Measurements from ENCODE around the gene ADAMTSL3.
"Not testable (repeated sequence)": the region's sequence is repeated elsewhere in the genome, so short reads cannot be mapped to it uniquely, and the experiment has no call there.

ADAMTSL3 gene

DNA sequence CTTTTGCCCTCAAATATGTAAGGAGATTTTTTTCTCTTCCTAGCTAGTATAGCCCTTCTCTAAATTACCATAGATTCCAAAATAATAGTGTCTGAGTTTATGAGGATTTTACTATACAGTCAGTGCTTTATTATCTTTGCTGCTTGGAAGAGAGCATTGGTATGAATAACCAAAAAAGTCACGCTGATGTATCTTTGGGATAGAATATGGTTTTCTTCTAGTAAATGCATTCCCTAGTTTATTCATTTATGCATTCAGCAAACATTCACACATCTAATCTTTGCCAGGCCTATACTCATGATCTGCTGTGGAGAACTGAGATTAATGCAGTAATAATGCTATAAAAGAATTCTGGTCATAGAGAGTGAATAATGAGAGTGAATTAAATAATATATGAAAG is 356.3 kb downstream of the ADAMTSL3 start:
- Histone ChIP-seq H3K27me3 (ENCODE audit: control insufficient read depth in 5 of 5, insufficient read depth in 4 of 5, low read length in 5 of 5) (no peaks in the 10 kb centered on the region), H3K36me3 (ENCODE audit: control insufficient read depth in 5 of 5, insufficient read depth in 5 of 5, low read length in 5 of 5) (peaks cover 0 to 4% (median 0%) of the 10 kb centered on the region in 5 donors), H3K4me1 (ENCODE audit: control insufficient read depth in 5 of 5, insufficient read depth in 5 of 5, low read length in 5 of 5) (no peaks in the 10 kb centered on the region), H3K4me3 (ENCODE audit: low read depth in 1 of 5, low read length in 5 of 5) (no peak overlapping the region), H3K9me3 (ENCODE audit: control insufficient read depth in 5 of 5, low read length in 5 of 5) (peaks cover 0 to 17% (median 5%) of the 10 kb centered on the region in 5 donors), H3K27ac (ENCODE audit: low read depth, low read length) (no peak overlapping the region), H3K9ac (ENCODE audit: low read length in 5 of 5) (no peak overlapping the region)

DNA sequence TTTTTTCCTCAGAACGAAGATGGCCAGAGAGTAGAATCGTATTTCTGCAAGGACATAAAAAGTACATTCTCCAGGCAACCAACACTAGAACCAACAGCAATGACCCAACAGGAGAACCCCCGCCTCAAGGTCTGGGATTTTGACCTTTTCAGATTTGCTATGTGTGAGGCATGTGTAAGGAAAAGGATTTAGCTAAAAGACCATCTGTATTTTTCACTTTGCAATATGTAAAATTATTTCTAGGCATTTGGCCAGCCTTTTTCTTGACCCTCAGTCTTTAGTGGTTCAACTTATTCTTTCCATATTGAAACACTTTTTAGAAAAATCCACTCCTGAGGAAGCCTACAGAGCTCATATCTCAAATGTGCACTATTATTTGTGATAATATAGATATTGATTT is 362.4 kb downstream of the ADAMTSL3 start:
- no peak overlapping the region for H3K4me3 ChIP-seq (ENCODE audit: low read depth in 1 of 5, low read length in 5 of 5)
- no peaks in the 10 kb centered on the region for H3K4me1 ChIP-seq (ENCODE audit: control insufficient read depth in 5 of 5, insufficient read depth in 5 of 5, low read length in 5 of 5)
- peaks cover 0 to 15% (median 5%) of the 10 kb centered on the region in 5 donors for H3K9me3 ChIP-seq (ENCODE audit: control insufficient read depth in 5 of 5, low read length in 5 of 5)
- no peak overlapping the region for H3K9ac ChIP-seq (ENCODE audit: low read length in 5 of 5)
- H3K36me3 ChIP-seq (ENCODE audit: control insufficient read depth in 5 of 5, insufficient read depth in 5 of 5, low read length in 5 of 5), result peaks cover 0 to 11% (median 0%) of the 10 kb centered on the region in 5 donors
- no peaks in the 10 kb centered on the region for H3K27me3 ChIP-seq (ENCODE audit: control insufficient read depth in 5 of 5, insufficient read depth in 4 of 5, low read length in 5 of 5)
- no peak overlapping the region for H3K27ac ChIP-seq (ENCODE audit: low read depth, low read length)

DNA sequence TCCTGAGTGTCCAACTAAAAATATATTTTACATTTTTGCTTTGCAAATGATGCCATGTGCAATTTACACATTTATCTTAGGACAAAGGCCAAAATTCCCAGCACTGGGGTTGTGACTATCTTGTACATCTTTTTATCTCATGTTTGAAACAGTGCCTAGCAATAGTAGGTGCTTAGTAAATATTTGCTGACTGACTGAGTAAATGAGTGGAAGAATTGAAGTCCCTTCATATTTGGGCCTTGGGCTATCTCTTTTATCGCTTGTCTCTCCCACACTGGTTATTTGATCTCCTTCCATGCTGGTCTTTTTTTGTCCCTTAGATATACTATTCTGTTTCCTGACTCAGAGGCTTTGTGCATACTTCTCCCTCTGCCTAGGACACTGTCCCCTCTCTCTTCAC is 368.6 kb downstream of the ADAMTSL3 start:
- H3K27ac ChIP-seq (ENCODE audit: low read depth, low read length), result no peak overlapping the region
- H3K27me3 ChIP-seq (ENCODE audit: control insufficient read depth in 5 of 5, insufficient read depth in 4 of 5, low read length in 5 of 5), result no peaks in the 10 kb centered on the region
- H3K4me3 ChIP-seq (ENCODE audit: low read depth in 1 of 5, low read length in 5 of 5), result no peak overlapping the region
- H3K36me3 ChIP-seq (ENCODE audit: control insufficient read depth in 5 of 5, insufficient read depth in 5 of 5, low read length in 5 of 5), result peaks cover 0 to 3% (median 0%) of the 10 kb centered on the region in 5 donors
- peaks cover 0 to 6% (median 0%) of the 10 kb centered on the region in 5 donors for H3K9me3 ChIP-seq (ENCODE audit: control insufficient read depth in 5 of 5, low read length in 5 of 5)
- no peaks in the 10 kb centered on the region for H3K4me1 ChIP-seq (ENCODE audit: control insufficient read depth in 5 of 5, insufficient read depth in 5 of 5, low read length in 5 of 5)
- H3K9ac ChIP-seq (ENCODE audit: low read length in 5 of 5), result no peak overlapping the region

DNA sequence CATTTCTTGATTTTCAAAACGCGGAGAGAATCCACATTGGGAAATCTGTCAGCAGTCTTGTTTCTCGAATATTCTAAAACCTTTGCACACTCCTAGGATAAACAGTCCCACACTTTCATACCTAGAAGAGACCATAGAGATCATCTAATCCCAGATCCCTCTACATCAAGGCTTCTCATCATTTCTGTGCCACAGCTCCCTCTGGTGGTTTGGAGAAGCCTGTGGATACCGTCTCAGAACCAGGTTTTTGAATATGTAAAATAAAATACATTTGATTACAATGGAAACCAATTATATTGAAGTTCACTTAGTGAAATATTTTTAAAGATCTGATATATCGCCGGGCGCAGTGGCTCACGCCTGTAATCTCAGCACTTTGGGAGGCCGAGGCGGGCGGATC is 369.7 kb downstream of the ADAMTSL3 start:
- Histone ChIP-seq H3K27ac (ENCODE audit: low read depth, low read length) (no peak overlapping the region), H3K36me3 (ENCODE audit: control insufficient read depth in 5 of 5, insufficient read depth in 5 of 5, low read length in 5 of 5) (peaks cover 0 to 4% (median 0%) of the 10 kb centered on the region in 5 donors), H3K27me3 (ENCODE audit: control insufficient read depth in 5 of 5, insufficient read depth in 4 of 5, low read length in 5 of 5) (no peaks in the 10 kb centered on the region), H3K9ac (ENCODE audit: low read length in 5 of 5) (no peak overlapping the region), H3K4me3 (ENCODE audit: low read depth in 1 of 5, low read length in 5 of 5) (no peak overlapping the region), H3K4me1 (ENCODE audit: control insufficient read depth in 5 of 5, insufficient read depth in 5 of 5, low read length in 5 of 5) (no peaks in the 10 kb centered on the region), H3K9me3 (ENCODE audit: control insufficient read depth in 5 of 5, low read length in 5 of 5) (peaks cover 0 to 6% (median 0%) of the 10 kb centered on the region in 5 donors)

DNA sequence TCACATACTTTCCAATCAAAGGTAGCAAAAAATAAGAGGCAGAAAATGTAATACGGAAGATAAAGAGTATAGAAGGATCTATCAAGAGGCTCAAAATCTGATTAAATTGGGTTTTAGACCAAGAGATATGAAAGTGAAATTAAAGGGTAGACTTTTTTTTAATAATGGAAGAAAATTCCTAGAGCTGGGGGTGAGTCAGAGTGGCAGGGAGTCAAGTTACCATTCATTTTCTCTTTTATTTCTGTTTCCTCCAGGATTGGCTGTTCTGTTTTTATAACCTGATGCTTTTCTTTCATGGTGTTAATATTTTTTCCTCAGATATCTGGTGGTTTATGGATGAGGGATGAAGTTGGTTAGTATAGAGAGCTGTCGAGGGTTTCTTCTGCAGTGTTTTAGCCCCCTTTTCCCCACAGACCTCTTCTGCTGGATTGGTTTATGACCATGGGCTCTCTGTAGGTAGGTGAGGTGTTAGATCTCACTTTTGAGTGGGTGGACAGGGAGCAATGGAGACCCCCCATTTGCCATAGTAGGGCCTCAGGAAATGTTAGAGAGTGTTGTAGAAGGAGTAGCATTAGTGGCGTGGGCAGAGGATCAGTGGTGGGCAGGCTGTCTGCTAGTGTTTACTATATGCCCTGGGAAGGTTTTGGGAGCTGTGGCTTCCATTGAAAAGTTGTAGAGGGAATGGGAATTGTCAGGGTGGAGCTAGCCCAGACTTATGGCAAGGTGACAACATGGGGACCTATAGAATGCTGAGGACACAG is 380.1 kb downstream of the ADAMTSL3 start:
- Histone ChIP-seq H3K9me3 (ENCODE audit: control insufficient read depth in 5 of 5, low read length in 5 of 5) (peaks cover 0 to 13% (median 8%) of the 10 kb centered on the region in 5 donors), H3K4me3 (ENCODE audit: low read depth in 1 of 5, low read length in 5 of 5) (no peak overlapping the region), H3K27me3 (ENCODE audit: control insufficient read depth in 5 of 5, insufficient read depth in 4 of 5, low read length in 5 of 5) (no peaks in the 10 kb centered on the region), H3K27ac (ENCODE audit: low read depth, low read length) (no peak overlapping the region), H3K9ac (ENCODE audit: low read length in 5 of 5) (no peak overlapping the region), H3K36me3 (ENCODE audit: control insufficient read depth in 5 of 5, insufficient read depth in 5 of 5, low read length in 5 of 5) (peaks cover 0 to 6% (median 5%) of the 10 kb centered on the region in 5 donors), H3K4me1 (ENCODE audit: control insufficient read depth in 5 of 5, insufficient read depth in 5 of 5, low read length in 5 of 5) (no peaks in the 10 kb centered on the region)

GRCh38 chr15:84034578-84035398 is 380.9 kb downstream of the ADAMTSL3 start:
- Histone ChIP-seq H3K27ac (ENCODE audit: low read depth, low read length) (no peak overlapping the region), H3K27me3 (ENCODE audit: control insufficient read depth in 5 of 5, insufficient read depth in 4 of 5, low read length in 5 of 5) (no peaks in the 10 kb centered on the region), H3K9me3 (ENCODE audit: control insufficient read depth in 5 of 5, low read length in 5 of 5) (peaks cover 0 to 6% (median 2%) of the 10 kb centered on the region in 5 donors), H3K4me3 (ENCODE audit: low read depth in 1 of 5, low read length in 5 of 5) (no peak overlapping the region), H3K36me3 (ENCODE audit: control insufficient read depth in 5 of 5, insufficient read depth in 5 of 5, low read length in 5 of 5) (peaks cover 0 to 6% (median 5%) of the 10 kb centered on the region in 5 donors), H3K4me1 (ENCODE audit: control insufficient read depth in 5 of 5, insufficient read depth in 5 of 5, low read length in 5 of 5) (no peaks in the 10 kb centered on the region), H3K9ac (ENCODE audit: low read length in 5 of 5) (no peak overlapping the region)

DNA sequence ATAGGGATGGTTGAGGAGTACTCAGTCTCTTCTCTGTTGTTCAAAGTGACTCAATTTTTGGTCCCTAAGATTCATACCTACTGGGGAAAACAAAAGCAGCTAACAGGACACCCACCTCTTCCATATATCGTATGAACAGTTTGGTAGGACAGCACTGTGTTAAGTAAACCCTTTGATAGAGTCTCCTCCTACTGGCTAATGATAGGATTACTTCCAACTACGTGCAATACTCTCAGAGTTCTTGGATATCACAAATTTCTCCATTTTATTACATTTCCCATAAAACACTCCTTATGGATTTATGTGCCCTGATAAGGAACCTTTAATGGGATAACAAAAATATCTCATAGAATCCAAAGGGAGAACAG is 381.5 kb downstream of the ADAMTSL3 start:
- Histone ChIP-seq H3K4me3 (ENCODE audit: low read depth in 1 of 5, low read length in 5 of 5) (no peak overlapping the region), H3K27me3 (ENCODE audit: control insufficient read depth in 5 of 5, insufficient read depth in 4 of 5, low read length in 5 of 5) (no peaks in the 10 kb centered on the region), H3K9me3 (ENCODE audit: control insufficient read depth in 5 of 5, low read length in 5 of 5) (no peaks in the 10 kb centered on the region), H3K9ac (ENCODE audit: low read length in 5 of 5) (no peak overlapping the region), H3K4me1 (ENCODE audit: control insufficient read depth in 5 of 5, insufficient read depth in 5 of 5, low read length in 5 of 5) (no peaks in the 10 kb centered on the region), H3K36me3 (ENCODE audit: control insufficient read depth in 5 of 5, insufficient read depth in 5 of 5, low read length in 5 of 5) (peaks cover 0 to 6% (median 5%) of the 10 kb centered on the region in 5 donors), H3K27ac (ENCODE audit: low read depth, low read length) (no peak overlapping the region)

DNA sequence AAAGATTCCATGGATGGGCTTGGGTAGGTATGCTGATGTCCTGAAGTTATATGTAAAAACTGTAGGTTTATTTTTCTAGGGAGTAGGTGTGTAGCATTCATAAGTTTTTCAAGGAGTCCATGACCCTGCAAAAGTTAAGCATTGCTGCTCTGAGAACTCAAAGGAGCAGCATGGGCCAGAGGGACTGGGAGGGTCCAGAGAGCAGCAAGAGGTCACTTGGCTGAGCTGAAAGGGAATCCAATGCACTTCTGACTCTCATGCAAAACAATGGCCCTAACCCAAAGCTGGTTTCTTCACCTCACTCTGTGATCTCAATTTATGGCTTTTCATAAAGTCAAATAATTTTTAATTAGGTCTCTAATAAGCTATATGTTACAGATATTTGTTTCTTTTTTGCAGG is 383.4 kb downstream of the ADAMTSL3 start:
- Histone ChIP-seq H3K9ac (ENCODE audit: low read length in 5 of 5) (no peak overlapping the region), H3K4me1 (ENCODE audit: control insufficient read depth in 5 of 5, insufficient read depth in 5 of 5, low read length in 5 of 5) (no peaks in the 10 kb centered on the region), H3K9me3 (ENCODE audit: control insufficient read depth in 5 of 5, low read length in 5 of 5) (no peaks in the 10 kb centered on the region), H3K27ac (ENCODE audit: low read depth, low read length) (no peak overlapping the region), H3K4me3 (ENCODE audit: low read depth in 1 of 5, low read length in 5 of 5) (no peak overlapping the region), H3K27me3 (ENCODE audit: control insufficient read depth in 5 of 5, insufficient read depth in 4 of 5, low read length in 5 of 5) (no peaks in the 10 kb centered on the region), H3K36me3 (ENCODE audit: control insufficient read depth in 5 of 5, insufficient read depth in 5 of 5, low read length in 5 of 5) (peaks cover 0 to 6% (median 5%) of the 10 kb centered on the region in 5 donors)

DNA sequence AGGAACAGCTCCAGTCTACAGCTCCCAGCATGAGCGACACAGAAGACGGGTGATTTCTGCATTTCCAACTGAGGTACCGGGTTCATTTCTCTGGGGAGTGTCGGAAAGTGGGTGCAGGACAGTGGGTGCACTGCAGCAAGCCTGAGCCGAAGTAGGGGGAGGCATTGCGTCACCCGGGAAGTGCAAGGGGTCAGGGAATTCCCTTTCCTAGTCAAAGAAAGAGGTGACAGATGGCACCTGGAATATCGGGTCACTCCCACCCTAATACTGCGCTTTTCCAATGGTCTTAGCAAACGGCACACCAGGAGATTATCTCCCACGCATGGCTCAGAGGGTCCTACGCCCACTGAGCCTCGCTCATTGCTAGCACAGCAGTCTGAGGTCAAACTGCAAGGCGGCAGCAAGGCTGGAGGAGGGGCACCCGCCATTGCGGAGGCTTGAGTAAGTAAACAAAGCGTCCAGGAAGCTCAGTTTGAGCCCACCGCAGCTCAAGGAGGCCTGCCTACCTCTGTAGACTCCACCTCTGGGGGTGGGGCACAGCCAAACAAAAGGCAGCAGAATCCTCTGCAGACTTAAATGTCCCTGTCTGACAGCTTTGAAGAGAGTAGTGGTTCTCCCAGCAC is 388.6 kb downstream of the ADAMTSL3 start:
- not testable (repeated sequence) for H3K27me3 ChIP-seq (ENCODE audit: control insufficient read depth in 5 of 5, insufficient read depth in 4 of 5, low read length in 5 of 5); H3K36me3 ChIP-seq (ENCODE audit: control insufficient read depth in 5 of 5, insufficient read depth in 5 of 5, low read length in 5 of 5); H3K9ac ChIP-seq (ENCODE audit: low read length in 5 of 5); H3K27ac ChIP-seq (ENCODE audit: low read depth, low read length); H3K4me1 ChIP-seq (ENCODE audit: control insufficient read depth in 5 of 5, insufficient read depth in 5 of 5, low read length in 5 of 5); H3K4me3 ChIP-seq (ENCODE audit: low read depth in 1 of 5, low read length in 5 of 5); H3K9me3 ChIP-seq (ENCODE audit: control insufficient read depth in 5 of 5, low read length in 5 of 5)

Data from subcutaneous abdominal adipose tissue (tissue), 5 donors.